Measurements from ENCODE around the gene TPX2.

The TPX2 gene

DNA sequence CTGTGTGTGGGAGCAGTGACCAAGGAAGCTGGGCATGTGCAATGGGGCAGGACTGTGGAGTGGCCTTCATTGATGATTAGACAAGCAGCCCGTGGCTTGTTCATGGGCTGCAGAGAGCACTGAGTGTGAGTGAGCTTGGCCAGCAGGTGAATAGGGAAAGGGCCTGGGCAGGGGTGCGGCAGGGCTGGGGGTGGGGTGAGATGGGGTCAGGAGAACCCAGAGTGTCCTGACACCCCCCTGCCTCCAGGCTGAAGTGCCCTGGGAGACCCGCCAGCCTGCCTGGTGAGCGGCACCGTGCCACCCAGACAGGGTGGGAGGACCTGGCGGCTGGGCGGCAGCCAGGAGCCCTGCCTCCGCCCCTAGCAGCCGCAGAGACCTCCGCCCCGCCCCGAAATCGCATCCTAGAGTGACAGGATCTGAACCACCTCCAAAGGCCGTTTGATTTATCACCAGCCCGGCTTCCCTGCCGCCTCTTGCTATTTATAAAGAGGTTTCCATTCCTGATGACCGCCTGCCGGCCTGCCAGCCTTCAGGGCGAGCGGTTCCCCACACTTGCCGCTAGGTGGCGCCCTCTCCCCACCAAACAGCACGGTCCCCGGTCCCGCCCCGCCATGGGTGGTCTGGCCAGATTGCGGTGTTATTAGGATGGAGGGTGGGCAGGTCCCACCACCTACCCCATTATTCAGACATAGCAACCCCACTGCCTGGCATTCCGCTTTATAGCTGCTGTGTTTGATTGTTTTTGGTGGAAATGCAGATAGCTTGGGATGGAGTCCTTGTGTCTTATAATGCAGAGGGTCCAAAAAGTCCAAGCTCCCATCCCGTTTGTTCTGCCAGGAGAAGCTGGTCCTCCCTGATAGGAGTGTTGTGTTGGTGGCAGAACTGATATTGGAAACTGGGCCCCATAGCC lies 83.6 kb downstream of the TPX2 start (continued):
- TF ChIP-seq, protein P1, sequence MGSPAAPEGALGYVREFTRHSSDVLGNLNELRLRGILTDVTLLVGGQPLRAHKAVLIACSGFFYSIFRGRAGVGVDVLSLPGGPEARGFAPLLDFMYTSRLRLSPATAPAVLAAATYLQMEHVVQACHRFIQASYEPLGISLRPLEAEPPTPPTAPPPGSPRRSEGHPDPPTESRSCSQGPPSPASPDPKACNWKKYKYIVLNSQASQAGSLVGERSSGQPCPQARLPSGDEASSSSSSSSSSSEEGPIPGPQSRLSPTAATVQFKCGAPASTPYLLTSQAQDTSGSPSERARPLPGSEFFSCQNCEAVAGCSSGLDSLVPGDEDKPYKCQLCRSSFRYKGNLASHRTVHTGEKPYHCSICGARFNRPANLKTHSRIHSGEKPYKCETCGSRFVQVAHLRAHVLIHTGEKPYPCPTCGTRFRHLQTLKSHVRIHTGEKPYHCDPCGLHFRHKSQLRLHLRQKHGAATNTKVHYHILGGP (tag by site-specific recombination; IDR thresholded peaks at IDR 0.05): no peak
- TF ChIP-seq ZBTB48 (tag by site-specific recombination; IDR thresholded peaks at IDR 0.05) (0 out of 2 replicates have a peak, but pooled peaks have one; percentile 29), SP3 (tag by site-specific recombination; IDR thresholded peaks at IDR 0.05) (peak; percentile 64), ZXDB (tag by site-specific recombination; IDR thresholded peaks at IDR 0.05) (0 out of 2 replicates have a peak, but pooled peaks have one; percentile 42), ZNF2 (tag by site-specific recombination; IDR thresholded peaks at IDR 0.05) (0 out of 2 replicates have a peak, but pooled peaks have one; percentile 28), ZNF560 (tag by site-specific recombination; IDR thresholded peaks at IDR 0.05; ENCODE audit: borderline replicate concordance) (no peak), ZNF785 (tag by site-specific recombination; IDR thresholded peaks at IDR 0.05) (no peak), GLIS1 (tag by site-specific recombination; IDR thresholded peaks at IDR 0.05) (peak; percentile 81), KLF7 (tag by site-specific recombination; IDR thresholded peaks at IDR 0.05; ENCODE audit: borderline replicate concordance) (peak; percentile 63; the same call in 1 of the 2 replicates), ZFP69B (tag by site-specific recombination; IDR thresholded peaks at IDR 0.05) (peak; percentile 52; the same call in 1 of the 2 replicates), GLIS2 (tag by site-specific recombination; IDR thresholded peaks at IDR 0.05) (peak; percentile 67), ZNF302 (tag by site-specific recombination; IDR thresholded peaks at IDR 0.05; ENCODE audit: low read depth) (no peak), SP2 (tag by site-specific recombination; IDR thresholded peaks at IDR 0.05) (peak; percentile 70), ZNF843 (tag by site-specific recombination; IDR thresholded peaks at IDR 0.05) (no peak), KLF1 (tag by site-specific recombination; IDR thresholded peaks at IDR 0.05) (peak; percentile 94), ZIC2 (tag by site-specific recombination; IDR thresholded peaks at IDR 0.05) (peak; percentile 58; the same call in 1 of the 2 replicates), ZNF121 (tag by site-specific recombination; IDR thresholded peaks at IDR 0.05) (no peak), ZNF335 (tag by site-specific recombination; conservative IDR thresholded peaks at IDR 0.05) (peak; percentile 30; the same call in 1 of the 2 replicates), ZNF600 (tag by site-specific recombination; IDR thresholded peaks at IDR 0.05) (peak; percentile 53; the same call in 1 of the 2 replicates)
- TF ChIP-seq, protein P2, sequence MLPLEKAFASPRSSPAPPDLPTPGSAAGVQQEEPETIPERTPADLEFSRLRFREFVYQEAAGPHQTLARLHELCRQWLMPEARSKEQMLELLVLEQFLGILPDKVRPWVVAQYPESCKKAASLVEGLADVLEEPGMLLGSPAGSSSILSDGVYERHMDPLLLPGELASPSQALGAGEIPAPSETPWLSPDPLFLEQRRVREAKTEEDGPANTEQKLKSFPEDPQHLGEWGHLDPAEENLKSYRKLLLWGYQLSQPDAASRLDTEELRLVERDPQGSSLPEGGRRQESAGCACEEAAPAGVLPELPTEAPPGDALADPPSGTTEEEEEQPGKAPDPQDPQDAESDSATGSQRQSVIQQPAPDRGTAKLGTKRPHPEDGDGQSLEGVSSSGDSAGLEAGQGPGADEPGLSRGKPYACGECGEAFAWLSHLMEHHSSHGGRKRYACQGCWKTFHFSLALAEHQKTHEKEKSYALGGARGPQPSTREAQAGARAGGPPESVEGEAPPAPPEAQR (tag by site-specific recombination; IDR thresholded peaks at IDR 0.05): no peak
- TF ChIP-seq, protein P3, sequence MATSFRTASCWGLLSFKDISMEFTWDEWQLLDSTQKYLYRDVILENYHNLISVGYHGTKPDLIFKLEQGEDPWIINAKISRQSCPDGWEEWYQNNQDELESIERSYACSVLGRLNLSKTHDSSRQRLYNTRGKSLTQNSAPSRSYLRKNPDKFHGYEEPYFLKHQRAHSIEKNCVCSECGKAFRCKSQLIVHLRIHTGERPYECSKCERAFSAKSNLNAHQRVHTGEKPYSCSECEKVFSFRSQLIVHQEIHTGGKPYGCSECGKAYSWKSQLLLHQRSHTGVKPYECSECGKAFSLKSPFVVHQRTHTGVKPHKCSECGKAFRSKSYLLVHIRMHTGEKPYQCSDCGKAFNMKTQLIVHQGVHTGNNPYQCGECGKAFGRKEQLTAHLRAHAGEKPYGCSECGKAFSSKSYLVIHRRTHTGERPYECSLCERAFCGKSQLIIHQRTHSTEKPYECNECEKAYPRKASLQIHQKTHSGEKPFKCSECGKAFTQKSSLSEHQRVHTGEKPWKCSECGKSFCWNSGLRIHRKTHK (tag by site-specific recombination; IDR thresholded peaks at IDR 0.05): no peak
- TF ChIP-seq, protein P4, sequence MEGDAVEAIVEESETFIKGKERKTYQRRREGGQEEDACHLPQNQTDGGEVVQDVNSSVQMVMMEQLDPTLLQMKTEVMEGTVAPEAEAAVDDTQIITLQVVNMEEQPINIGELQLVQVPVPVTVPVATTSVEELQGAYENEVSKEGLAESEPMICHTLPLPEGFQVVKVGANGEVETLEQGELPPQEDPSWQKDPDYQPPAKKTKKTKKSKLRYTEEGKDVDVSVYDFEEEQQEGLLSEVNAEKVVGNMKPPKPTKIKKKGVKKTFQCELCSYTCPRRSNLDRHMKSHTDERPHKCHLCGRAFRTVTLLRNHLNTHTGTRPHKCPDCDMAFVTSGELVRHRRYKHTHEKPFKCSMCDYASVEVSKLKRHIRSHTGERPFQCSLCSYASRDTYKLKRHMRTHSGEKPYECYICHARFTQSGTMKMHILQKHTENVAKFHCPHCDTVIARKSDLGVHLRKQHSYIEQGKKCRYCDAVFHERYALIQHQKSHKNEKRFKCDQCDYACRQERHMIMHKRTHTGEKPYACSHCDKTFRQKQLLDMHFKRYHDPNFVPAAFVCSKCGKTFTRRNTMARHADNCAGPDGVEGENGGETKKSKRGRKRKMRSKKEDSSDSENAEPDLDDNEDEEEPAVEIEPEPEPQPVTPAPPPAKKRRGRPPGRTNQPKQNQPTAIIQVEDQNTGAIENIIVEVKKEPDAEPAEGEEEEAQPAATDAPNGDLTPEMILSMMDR (tag by site-specific recombination; IDR thresholded peaks at IDR 0.05): peak; percentile 94
- TF ChIP-seq, protein P5, sequence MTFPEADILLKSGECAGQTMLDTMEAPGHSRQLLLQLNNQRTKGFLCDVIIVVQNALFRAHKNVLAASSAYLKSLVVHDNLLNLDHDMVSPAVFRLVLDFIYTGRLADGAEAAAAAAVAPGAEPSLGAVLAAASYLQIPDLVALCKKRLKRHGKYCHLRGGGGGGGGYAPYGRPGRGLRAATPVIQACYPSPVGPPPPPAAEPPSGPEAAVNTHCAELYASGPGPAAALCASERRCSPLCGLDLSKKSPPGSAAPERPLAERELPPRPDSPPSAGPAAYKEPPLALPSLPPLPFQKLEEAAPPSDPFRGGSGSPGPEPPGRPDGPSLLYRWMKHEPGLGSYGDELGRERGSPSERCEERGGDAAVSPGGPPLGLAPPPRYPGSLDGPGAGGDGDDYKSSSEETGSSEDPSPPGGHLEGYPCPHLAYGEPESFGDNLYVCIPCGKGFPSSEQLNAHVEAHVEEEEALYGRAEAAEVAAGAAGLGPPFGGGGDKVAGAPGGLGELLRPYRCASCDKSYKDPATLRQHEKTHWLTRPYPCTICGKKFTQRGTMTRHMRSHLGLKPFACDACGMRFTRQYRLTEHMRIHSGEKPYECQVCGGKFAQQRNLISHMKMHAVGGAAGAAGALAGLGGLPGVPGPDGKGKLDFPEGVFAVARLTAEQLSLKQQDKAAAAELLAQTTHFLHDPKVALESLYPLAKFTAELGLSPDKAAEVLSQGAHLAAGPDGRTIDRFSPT (tag by site-specific recombination; IDR thresholded peaks at IDR 0.05): peak; percentile 73
- TF ChIP-seq, protein P6, sequence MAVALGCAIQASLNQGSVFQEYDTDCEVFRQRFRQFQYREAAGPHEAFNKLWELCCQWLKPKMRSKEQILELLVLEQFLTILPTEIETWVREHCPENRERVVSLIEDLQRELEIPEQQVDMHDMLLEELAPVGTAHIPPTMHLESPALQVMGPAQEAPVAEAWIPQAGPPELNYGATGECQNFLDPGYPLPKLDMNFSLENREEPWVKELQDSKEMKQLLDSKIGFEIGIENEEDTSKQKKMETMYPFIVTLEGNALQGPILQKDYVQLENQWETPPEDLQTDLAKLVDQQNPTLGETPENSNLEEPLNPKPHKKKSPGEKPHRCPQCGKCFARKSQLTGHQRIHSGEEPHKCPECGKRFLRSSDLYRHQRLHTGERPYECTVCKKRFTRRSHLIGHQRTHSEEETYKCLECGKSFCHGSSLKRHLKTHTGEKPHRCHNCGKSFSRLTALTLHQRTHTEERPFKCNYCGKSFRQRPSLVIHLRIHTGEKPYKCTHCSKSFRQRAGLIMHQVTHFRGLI (tag by site-specific recombination; IDR thresholded peaks at IDR 0.05): peak; percentile 20; the same call in 1 of the 2 replicates
- TF ChIP-seq, protein P7, sequence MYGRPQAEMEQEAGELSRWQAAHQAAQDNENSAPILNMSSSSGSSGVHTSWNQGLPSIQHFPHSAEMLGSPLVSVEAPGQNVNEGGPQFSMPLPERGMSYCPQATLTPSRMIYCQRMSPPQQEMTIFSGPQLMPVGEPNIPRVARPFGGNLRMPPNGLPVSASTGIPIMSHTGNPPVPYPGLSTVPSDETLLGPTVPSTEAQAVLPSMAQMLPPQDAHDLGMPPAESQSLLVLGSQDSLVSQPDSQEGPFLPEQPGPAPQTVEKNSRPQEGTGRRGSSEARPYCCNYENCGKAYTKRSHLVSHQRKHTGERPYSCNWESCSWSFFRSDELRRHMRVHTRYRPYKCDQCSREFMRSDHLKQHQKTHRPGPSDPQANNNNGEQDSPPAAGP (tag by site-specific recombination; IDR thresholded peaks at IDR 0.05): peak; percentile 62; the same call in 1 of the 2 replicates
- TF ChIP-seq, protein P8, sequence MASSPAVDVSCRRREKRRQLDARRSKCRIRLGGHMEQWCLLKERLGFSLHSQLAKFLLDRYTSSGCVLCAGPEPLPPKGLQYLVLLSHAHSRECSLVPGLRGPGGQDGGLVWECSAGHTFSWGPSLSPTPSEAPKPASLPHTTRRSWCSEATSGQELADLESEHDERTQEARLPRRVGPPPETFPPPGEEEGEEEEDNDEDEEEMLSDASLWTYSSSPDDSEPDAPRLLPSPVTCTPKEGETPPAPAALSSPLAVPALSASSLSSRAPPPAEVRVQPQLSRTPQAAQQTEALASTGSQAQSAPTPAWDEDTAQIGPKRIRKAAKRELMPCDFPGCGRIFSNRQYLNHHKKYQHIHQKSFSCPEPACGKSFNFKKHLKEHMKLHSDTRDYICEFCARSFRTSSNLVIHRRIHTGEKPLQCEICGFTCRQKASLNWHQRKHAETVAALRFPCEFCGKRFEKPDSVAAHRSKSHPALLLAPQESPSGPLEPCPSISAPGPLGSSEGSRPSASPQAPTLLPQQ (tag by site-specific recombination; IDR thresholded peaks at IDR 0.05): peak; percentile 66; the same call in 1 of the 2 replicates
